NCI-H345 (cell line): Measurements from ENCODE around the gene ACTR2.

Source experiments
- DNase-seq: peaks from one replicate; lab custom pipeline; 2025; lab: John Stamatoyannopoulos, UW

The ACTR2 gene

DNA sequence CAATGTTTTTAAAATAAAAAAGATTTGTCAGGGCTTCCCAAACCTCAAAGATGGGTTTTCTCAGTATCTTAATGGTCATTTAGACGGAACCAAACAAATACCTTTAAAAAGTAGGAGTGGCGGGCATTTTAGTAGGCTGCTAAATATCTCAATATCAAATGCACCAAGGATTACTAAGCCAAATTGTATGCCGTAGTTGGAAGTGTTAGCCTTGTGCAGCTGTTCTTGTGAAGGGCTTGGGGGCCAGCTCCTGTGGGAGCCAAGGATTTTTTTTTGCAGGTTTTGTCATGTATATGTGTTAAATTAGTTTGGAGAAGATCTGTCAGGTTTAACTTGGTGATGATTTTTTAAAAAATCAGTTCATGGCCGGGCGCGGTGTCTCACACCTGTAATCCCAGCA lies 52.1 kb downstream of the ACTR2 start:
- DNase-seq, result no peak

DNA sequence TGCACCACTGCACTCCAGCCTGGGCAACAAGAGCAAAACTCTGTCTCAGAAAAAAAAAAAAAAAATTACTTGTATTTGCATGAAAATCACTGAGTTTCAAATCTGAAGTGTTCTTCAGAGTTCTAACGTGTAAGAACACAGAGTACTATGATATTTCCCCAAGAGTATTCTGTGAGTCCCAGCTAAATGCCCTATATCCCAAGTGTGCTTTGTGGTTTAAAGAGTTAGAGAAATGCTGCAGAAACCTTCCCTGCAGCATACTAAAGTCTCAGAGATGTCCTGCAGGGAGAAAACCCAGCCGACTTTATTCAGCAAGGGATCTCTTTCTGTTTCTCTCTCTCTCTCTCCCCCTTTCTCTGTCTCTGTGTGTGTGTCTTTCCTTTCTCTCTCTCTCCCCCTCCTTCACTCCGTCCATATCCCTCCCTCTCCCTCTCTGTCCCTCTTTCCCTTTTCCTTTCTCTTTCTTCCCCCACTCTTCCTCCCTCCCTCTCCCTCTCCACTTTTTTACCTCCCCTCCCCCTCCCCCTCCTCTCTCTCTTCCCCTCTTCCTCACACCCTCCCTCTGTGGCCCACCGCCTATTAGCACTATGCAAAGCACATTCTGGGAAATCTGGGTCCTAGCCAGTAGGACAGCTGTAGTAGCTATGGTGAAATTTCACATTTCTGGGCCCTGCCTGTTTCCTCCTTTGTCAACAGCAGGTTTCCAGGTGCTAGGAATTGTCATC lies 54.2 kb downstream of the ACTR2 start:
- DNase-seq, result no peak

DNA sequence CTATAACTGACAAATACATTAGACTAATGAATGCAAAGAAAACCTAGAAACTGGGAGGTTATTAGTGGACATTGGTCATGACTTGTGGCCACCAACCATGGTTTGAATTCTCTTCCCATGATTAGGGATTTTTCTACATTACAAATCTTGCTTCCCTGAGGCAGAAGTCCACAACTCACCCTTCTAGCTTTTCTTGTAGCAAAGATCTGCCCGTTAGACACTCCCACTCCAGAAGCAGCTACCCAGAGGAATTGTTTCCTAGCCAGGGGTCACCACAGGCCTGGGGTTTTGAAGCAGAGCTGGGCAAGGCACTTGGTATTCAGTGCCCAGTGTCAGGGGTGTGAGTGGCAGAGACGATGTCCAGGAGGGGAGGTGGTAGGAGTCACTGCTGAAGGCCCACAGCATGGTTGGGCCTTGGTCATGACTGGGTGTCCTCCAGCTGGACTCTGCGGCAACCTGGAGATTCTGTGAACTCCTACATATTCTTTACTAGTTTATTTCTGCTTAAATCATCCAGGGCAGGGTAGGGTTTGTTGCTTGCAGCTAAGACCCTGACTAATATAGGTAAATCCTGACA lies 54.9 kb downstream of the ACTR2 start:
- no peak for DNase-seq

DNA sequence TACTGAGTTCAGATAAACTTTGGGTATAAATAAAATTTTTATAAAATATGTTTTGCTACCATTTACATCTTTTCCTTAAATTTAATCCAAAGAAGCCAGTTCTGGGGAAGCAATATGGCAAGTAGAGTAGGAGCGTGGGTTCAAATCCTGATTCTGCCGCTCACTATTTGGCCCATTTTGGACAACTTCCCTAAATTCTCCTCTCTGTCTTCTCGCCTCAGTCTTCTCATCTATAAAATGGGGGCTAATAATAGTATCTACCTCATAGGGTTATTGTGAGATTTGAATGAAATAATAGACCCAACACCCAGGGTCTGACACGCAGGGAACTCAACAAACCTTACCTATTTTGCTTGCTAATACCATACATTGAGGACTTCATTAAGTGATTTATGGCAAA lies 59.7 kb downstream of the ACTR2 start:
- DNase-seq, result no peak

DNA sequence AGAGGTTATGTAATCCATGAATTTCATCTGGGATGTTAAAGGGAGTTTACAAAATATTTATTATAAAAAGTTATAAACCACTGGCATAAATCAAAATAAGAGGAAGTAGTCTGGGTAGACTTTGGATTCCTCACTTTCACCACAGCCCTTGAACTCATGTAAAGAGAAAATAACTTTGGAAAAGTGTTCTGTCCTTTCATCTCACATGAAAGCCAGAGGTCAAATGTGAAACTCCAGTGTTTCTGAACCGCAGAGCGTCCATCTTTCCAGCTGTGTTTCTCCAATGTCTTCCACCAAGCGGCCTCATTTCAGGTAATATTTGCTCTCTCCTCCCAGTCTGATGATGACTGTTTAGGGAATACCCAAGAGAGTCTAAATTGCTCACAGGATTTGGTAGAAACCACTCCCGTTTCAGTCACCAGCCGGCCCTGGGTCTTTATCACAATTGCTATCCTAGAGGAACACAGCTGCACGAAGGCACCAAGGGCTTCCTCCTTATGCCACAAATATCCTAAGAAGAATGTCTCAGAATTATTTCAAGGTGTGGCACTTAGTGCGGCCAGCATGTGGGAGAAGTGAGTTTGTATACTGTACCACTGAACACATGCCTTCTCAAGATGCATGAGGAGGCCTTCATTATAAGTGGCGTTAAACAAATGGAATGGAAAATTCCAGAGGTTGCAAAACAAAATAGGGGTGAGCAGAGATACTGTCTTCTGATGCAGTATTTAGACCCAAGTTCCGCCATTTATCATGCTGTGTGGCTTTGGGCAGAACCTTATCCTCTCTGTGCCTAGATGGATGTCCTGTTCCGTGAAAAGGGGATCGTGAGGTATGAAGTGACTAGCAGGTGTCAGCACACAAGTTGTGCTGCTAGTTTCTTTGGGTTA lies 63.8 kb downstream of the ACTR2 start:
- DNase-seq, result no peak

DNA sequence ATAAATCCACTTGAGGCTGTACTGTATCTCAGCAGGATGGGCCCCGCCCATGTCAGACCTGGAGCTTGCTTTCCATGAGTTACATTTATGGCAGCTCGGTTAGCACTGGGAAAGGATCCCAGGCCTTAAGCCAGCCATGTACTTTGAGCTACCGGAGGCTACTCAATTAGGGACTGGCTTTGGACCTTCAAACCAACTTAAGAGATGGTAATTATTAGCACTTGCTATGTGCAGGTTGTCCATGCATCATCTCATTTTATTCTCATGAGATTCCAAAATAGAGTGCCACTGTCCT lies 64.4 kb downstream of the ACTR2 start:
- DNase-seq, result no peak

DNA sequence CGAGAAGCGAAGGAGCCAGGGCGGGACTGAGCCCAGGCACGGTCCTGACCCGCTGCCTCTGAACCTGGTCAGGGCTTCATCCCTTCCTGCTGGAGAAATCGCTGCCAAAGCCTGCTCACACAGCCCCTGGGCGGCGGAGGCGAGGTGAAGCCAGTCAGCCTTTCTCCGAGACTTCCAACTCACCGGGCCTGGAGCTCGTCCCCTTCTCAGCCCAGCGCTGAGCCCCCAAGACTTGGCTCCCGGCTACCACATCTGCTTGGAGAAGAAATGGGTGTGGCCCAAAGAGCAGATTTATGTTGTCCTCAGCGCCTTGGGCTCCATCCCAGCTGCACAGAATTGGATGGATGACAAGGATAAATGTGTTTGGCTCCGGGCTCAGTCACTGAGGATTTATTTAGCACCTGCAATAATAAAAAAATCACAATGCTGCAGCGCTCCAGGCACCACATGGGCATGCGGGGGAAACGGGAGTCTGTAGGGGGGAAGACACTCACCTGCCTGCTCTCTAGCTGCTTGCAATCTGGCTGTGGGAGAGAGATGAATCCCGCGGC lies 64.9 kb downstream of the ACTR2 start:
- DNase-seq, result no peak

DNA sequence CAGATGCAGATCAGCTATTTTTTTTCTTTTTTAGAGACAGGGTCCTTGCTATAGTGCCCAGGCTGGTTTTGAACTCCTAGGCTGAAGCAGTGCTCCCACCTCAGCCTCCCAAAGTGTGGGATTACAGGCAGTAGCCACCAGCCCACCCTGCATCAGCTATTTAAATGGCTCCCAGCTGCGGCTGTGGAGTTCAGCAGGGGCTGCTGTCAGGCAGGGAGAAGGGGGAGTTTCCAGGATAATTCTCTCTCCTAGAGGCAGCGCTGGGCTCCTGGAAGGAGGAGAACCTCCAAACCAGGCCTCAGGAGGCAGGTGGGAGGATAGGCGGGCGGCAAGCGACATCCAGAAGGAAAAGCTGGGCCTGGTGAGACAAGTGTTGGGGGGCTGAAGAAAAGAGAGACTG lies 65.7 kb downstream of the ACTR2 start:
- DNase-seq, result no peak

DNA sequence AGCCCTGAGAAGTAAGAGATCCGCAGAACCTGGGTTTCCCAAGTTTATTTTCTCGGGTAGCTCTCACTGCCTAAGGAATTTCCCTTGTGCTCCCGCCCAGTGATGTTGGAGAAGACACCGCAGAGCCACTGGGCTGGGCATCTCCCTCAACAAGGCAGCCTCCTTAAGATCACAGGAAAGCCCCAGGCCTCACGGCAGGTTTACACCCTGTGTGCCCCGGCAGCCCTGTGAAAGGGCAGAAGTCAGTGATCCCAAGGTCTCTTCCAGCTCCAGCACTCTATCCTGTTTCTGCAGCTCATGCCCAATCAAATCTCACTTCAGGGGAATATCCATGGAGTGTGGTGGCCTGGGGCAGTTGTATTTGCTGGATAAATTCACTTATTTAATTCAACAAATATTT lies 66.5 kb downstream of the ACTR2 start:
- DNase-seq, result no peak

DNA sequence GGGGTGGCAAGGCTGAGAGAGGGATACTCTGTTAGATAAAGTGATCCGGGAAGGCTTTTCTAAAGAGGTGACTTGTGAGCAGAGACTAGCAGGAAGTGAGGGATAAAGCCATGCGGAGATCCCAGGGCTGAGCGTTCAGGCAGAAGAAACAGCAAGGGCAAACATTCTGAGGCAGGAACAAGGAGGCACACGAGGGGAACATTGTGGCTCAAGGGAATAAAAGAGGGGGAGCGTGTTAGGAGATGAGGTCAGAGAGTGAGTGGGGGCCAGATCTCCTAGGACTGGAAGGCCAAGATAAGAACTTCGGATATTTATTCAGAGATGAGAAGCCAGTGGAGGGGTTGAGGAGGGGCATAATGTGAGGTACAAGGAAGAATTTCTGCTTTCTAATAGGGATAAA lies 67.1 kb downstream of the ACTR2 start:
- no peak for DNase-seq

DNA sequence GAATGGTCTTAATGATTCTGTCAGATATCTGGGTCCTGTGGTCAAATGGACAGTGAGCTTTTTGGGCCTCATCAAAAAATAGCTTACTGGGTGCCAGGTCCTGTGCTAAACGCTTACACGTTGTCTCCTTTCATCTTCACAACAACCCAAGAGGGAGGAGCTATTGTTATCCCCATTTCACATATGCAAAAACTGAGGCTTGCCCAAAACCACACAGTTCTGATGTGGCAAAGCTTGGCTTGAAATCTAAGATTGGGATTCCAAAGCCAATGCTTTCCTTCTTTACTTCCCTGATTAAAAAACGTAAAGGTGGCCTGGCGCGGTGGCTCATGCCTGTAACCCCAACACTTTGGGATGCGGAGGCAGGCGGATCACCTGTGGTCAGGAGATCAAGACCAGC lies 69.3 kb downstream of the ACTR2 start:
- no peak for DNase-seq

DNA sequence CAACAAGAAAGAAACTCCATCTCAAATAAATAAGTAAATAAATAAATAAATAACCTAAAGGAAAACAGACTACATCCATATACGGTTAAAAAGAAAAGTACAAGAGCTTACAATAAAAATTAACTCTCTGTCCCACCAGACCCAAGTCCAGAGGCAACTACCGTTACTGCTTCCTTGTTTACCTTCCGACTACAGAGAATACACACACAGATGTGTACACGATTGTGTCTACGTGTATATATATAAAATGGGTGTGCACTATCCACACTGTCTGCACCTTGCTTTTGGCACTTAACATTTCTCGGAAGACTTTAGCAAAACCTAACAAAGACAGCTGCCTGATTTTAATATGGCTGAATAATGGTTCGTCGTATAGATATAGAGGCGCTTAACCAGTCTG lies 69.9 kb downstream of the ACTR2 start:
- no peak for DNase-seq

DNA sequence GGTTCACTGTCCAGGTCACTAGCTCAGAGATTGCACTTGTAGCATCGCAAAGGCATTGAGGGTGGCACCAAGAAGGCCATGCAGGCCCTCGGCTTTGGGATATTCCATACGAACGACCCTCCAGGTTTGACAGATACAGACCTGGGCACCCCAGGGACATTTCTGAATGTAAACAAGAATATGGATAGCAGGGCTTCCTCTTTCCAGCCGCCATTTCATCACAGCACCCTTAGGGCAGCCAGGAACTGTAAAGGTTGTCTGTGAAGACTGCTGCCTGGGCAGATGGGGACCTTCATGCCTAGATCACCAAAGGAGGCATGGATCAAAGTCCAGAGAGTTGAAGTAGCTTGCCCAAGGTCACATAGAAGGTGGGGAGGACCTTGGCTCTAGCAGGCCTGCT lies 70.5 kb downstream of the ACTR2 start:
- DNase-seq, result no peak

DNA sequence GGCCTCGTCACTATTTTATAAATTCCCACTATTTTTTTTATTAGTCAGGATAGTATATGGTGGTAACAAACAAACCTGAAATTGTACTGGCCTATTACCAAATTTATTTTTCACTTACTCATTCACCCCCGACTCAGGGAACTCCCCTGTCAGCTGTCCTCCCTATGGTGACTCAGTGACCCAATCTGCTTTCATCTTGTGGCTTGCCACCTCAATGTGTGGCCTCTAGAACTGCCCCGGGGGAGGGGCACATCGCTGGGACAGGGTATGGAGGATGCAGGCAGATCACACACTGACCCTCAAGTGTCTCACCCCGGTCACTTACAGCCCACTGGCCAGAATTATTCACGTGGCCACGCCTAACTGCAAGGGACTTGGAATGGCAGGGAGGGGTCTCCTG lies 71.6 kb downstream of the ACTR2 start:
- no peak for DNase-seq

DNA sequence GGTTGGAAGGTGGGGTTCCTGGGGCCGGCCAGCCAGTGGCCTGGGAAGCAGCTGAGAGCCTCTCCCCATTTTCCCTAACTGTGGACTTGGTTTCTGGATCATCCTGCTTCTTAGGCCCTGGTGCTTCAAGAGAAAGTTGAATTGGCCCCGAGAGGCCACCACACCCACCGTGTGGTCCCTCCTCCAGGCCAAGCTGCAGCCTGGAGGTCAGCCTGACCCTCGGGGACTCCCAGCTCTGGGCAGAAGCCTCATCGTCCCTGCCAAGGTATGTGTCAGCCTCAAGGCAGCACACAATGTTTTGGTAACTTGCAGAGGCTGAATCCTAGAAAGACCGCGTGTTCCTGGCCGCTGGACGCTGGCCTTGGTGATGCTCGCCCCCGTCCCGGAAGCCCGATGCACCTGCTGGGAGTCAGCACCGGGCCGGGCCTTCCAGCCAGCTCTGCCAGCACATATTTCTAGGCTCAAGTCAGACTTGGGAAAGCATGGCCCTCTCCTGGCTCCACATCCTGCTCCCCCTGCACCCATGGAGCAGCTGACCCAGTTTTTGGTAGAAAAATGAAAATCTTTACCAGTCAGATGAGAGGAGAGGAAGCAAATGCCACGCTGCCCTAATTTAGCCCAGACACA lies 72.6 kb downstream of the ACTR2 start:
- no peak for DNase-seq

DNA sequence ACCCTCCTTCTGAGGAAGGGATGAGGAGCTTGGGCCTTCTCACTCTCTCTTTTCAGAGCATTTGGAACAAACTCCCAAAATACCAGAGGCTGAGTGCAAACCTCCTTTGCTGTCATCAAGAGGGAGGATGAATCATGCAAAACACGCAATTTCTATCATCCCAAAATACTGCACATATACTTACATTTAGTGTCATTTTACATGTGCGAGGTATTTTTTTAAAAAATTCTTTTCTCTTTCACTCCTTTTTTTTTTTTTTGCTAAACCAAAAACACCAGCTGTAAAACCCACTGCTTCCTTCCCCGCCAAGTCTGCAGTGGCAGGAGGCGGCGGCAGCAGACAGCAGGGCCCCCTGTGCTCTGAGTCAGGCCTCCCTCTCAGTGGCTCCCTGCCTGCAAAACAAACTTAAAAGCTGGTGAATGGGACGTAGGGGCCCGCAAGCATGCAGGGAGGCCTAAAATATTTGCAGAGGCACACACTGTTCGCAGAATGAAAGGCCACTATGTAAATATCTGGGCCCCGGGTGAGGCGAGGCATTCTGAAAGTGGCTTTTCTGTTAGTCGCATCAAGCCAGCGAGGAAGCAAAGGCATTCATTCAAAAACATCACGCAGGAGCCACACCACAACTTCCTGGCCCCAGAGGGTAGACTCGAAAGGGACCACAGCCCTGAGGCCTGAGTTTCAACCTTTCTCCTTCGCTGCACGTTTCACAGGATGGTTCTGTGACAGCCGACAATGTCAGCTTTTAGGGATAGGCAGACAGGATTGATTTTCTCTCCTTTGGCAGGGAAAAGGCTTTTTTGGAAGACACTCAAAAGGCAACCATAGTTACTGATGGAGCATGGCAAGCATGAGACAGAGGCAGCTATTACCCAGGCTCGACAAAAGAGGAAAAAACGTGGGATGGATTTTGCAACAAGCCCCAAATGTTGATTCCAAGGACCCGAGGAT lies 73.4 kb downstream of the ACTR2 start:
- peak; percentile 74 for DNase-seq

DNA sequence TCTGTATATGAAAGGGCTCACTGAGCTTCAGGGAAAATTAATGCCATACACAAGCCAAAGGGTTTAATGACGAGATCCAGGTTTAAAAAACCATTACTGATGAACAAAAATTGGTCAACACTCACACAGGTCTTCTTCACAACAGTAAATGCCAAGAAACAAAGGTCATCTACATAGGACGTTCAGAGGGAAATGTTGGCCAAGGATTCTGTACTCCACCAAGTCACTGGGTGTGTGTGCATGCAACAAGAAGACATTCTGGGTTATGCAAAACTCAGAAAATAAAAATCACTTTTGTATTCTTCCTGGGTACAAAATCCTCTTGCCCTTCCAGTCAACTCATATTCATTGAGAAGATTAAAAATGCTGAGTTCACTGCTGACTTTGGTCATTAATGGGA lies 78.3 kb downstream of the ACTR2 start:
- DNase-seq, result no peak

DNA sequence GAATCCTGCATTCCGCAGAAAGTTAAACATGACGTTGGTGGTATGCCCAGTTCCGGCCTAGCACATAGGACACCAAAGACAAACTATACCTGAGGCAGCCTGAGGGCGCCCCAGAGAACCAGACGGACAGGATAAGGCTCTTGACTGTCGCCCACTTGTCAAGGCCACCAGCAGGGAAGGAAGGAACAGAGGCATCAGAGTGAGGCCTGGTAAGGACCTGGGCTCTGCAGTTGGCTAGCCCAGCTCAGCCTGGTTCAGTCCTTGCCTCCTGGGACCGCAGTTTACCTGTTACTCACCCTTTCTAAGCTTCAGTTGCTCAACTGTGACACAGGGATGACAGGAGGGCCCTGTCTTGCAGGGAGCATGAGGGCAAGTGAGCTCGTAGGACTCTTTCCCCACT lies 82.1 kb downstream of the ACTR2 start:
- DNase-seq, result peak; percentile 4

DNA sequence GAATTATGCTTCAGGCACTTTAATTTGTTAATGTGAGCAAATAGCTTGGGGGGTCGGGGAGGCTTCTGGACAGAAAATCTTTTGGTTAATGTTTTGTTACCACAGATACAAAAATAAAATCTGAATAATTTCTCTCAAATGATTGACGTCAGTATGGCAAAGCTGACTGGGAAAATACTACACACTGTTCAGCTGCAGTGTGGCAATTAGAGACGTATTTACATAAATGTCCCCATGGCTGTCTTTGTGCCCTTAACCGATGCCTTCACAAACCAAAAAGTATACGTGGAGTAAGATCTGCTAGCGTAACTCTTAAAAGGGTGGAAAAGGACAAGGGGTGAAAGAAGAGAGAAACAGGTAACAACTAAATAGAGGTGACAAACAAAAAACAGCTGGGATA lies 83.4 kb downstream of the ACTR2 start:
- DNase-seq, result no peak

DNA sequence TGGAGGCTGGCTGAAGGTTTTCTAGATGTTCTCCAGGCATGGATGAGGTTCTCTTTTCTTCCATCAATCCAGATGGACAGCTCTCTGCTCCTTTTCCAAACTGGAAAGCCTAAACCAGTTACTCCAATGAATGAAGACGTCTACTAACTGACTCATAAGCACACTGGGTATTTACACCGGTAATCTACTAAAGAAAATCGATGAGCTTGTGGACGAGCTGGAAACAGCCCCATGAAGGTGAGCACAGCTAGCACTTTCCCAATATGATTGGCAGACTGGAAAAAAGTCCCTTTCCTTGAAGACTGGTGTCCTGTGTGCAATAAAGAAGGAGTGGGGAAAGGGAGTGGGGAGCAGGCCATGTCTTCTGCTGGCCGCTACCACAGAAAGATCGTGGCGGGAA lies 84.0 kb downstream of the ACTR2 start:
- DNase-seq, result no peak

DNA sequence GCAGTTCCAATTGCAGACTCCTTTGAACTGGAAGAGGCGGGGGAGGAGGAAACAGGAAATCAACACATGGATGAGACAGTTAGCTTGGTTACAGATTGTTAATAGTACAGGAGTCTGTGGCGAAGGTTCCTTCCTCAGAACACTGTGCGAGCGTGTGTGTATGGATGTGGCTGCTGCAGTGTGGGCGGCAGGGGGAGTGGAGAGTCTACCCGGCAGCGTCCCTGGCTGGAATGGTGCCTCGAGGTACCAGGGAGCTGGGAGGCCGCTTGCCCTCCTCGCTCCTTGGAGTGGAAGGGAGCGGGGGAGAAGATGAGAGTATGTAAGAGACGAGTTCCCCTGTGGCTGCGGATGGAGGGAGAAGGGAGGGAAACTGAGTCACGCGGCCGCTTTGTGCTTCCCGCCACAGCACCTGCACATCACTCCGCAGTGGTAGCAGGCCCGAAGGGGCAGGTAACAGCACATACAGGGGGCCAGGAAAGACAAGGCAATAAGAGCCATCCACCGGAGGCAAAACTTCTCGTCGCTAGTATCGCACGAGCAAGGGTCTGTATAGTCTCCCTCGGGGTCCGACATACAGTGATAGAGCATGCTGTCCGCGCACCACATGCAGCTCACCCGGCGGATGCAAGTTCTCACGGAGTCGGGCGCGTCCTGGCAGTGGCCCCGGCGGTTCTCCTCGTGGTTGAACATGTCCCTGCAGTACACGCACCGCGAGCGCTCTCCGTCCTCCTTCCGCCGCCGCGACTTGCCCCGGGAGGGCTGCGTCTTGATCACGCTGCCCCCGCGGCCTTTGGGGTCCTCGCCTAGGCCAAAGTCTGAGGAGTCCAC lies 85.7 kb downstream of the ACTR2 start:
- DNase-seq, result no peak
